A673 (cell line): ENCODE data around the gene MICAL3. TPM values are rescaled to one million over a fixed set of nuclear protein-coding genes. Genes with fewer than 3 reads are reported as not detected.

ENCODE experiments used
- BruUV-seq: library from RNA; stranded (reverse); fragments of 400-500 nt; replicated peaks from 2 replicates; lab custom pipeline; 2021; lab: Mats Ljungman, UMichigan
- CTCF ChIA-PET: fragments of 300-600 bp; sonication (Branson Sonifier 250); formaldehyde crosslinking; loops from one replicate; lab custom pipeline; 2022; ENCODE audit warnings: antibody characterized with exemption; lab: Charles Lee
- POLR2A ChIA-PET: fragments of 300-600 bp; sonication (Branson Sonifier 250); formaldehyde crosslinking; loops from one replicate; lab custom pipeline; 2022; ENCODE audit warnings: antibody characterized with exemption; ENCODE audit not compliant: low non-redundant PET; lab: Charles Lee
- DNase-seq: peaks from one replicate; pipeline ENCODE4 v3.0.0-alpha.2; 2015; ENCODE audit warnings: low spot score
- H3K27ac ChIP-seq: fragments of 200-600 bp; sonication (generic); 2 replicates; pipeline ENCODE4 v1.5.1; 2016; ENCODE audit warnings: mixed run types, low read depth, mild to moderate bottlenecking, mixed read lengths, antibody characterized with exemption, low read length; ENCODE audit not compliant: poor library complexity, severe bottlenecking
- H3K27me3 ChIP-seq: fragments of 200-600 bp; sonication (generic); replicated peaks from 2 replicates; pipeline ENCODE4 v1.6.1; 2017; ENCODE audit warnings: mixed run types, low read depth, mild to moderate bottlenecking, mixed read lengths, antibody characterized with exemption, low read length; ENCODE audit not compliant: insufficient read depth, poor library complexity
- H3K36me3 ChIP-seq: fragments of 200-600 bp; sonication (generic); 2 replicates; pipeline ENCODE4 v1.6.1; 2016; ENCODE audit warnings: mixed run types, mild to moderate bottlenecking, mixed read lengths, antibody characterized with exemption, low read length; ENCODE audit not compliant: insufficient read depth, poor library complexity, severe bottlenecking
- H3K4me1 ChIP-seq: fragments of 200-600 bp; sonication (generic); 2 replicates; pipeline ENCODE4 v1.6.1; 2017; ENCODE audit warnings: mixed run types, mild to moderate bottlenecking, mixed read lengths, antibody characterized with exemption, low read length; ENCODE audit not compliant: insufficient read depth, poor library complexity, severe bottlenecking
- H3K4me3 ChIP-seq: fragments of 200-600 bp; sonication (generic); 2 replicates; pipeline ENCODE4 v1.5.1; 2016; ENCODE audit warnings: low read depth, mixed run types, mild to moderate bottlenecking, mixed read lengths, low read length; ENCODE audit not compliant: poor library complexity, severe bottlenecking
- H3K9me3 ChIP-seq: fragments of 200-600 bp; sonication (generic); 2 replicates; pipeline ENCODE4 v1.6.1; 2016; ENCODE audit warnings: mixed run types, low read depth, mild to moderate bottlenecking, mixed read lengths, antibody characterized with exemption, low read length; ENCODE audit not compliant: poor library complexity, severe bottlenecking
- EZH2 ChIP-seq: fragments of 200-600 bp; sonication (generic); IDR thresholded peaks from 2 replicates; pipeline ENCODE4 v1.6.1; 2017; ENCODE audit warnings: borderline replicate concordance, low read depth, mild to moderate bottlenecking, mixed read lengths, antibody characterized with exemption, low read length; ENCODE audit not compliant: poor library complexity, severe bottlenecking
- intact Hi-C: fragments of 100-400 bp; cut with micrococcal nuclease; formaldehyde crosslinking; loops from one replicate; pipeline ENCODE4 v1.10.0; 2022; ENCODE audit not compliant: unreplicated experiment
- total RNA-seq: library from RNA; stranded (reverse); gene quantifications from 2 replicates; pipeline ENCODE4 v1.2.3, GENCODE V29; 2021
- TF ChIP-seq, protein P1 (sequence below): fragments of 300-800, 200-600 bp; sonication (generic); conservative IDR thresholded peaks from 2 replicates; pipeline ENCODE4 v1.5.1; 2017; ENCODE audit warnings: low read depth, mild to moderate bottlenecking, antibody characterized with exemption, low read length, moderate library complexity, mixed read lengths

Gene MICAL3
- total RNA-seq, 1 experiment from 2014 or later: 63.6 TPM

DNA sequence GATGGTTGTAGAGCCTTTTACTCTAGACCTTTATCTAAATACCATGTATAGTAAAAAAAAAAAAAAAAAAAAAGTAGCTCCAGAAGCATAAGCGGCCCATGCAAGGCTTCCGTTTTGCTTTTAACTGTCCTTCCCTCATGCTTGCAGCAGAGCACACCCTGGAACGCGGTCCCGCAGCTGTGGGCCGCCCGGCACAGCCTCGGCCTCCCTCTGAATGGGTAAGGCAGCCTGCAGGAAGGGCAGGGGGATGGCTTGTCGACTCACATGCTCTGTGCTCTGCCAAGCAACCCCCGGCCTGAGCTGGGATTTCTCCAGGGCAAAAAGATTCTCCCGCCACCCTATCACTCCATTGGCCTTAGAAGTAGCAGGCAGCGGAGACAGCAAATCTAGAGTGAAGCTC lies 148.7 kb downstream of the MICAL3 start:
- POLR2A ChIA-PET: no interaction called here
- peaks cover 6% of the 10 kb centered on the region for H3K36me3 ChIP-seq
- BruUV-seq: no TSS peak

DNA sequence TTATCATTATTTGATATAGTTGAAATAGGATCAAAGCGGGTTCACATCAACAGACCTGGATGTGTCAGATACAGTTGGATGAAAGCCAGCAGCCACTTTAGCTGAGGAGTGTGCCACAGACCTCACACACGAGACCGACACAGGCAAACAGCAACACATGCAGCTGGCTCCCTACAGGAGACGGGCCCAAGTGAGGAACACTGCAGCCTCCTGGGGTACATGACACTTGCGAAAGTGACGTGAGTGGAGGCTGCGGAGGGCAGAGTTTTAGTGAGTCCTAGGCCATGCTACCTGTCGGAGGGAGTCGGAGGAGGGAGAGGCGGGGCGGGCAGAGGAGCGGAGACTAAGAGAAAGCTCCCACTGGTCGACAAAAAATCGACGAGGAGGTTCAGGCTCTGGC lies 149.2 kb downstream of the MICAL3 start:
- Histone ChIP-seq H3K4me1 (no peaks in the 10 kb centered on the region), H3K9me3 (no peaks in the 10 kb centered on the region), H3K27me3 (no peaks in the 10 kb centered on the region), H3K4me3 (no peak overlapping the region), H3K36me3 (peaks cover 8% of the 10 kb centered on the region), H3K27ac (no peak overlapping the region)
- ChIA-PET POLR2A (no interaction called here), CTCF (no interaction called here)
- BruUV-seq: no TSS peak
- no peak for TF ChIP-seq EZH2
- DNase-seq: no peak
- intact Hi-C loops: no loop called here

More for the DNA sequence above, 148.7 kb downstream of the MICAL3 start:
- CTCF ChIA-PET: no interaction called here
- Histone ChIP-seq H3K27ac (no peak overlapping the region), H3K4me1 (no peaks in the 10 kb centered on the region), H3K27me3 (no peaks in the 10 kb centered on the region), H3K4me3 (no peak overlapping the region), H3K9me3 (no peaks in the 10 kb centered on the region)
- no peak for TF ChIP-seq EZH2
- TF ChIP-seq, protein P1, sequence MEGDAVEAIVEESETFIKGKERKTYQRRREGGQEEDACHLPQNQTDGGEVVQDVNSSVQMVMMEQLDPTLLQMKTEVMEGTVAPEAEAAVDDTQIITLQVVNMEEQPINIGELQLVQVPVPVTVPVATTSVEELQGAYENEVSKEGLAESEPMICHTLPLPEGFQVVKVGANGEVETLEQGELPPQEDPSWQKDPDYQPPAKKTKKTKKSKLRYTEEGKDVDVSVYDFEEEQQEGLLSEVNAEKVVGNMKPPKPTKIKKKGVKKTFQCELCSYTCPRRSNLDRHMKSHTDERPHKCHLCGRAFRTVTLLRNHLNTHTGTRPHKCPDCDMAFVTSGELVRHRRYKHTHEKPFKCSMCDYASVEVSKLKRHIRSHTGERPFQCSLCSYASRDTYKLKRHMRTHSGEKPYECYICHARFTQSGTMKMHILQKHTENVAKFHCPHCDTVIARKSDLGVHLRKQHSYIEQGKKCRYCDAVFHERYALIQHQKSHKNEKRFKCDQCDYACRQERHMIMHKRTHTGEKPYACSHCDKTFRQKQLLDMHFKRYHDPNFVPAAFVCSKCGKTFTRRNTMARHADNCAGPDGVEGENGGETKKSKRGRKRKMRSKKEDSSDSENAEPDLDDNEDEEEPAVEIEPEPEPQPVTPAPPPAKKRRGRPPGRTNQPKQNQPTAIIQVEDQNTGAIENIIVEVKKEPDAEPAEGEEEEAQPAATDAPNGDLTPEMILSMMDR: no peak
- intact Hi-C loops: no loop called here
- no peak for DNase-seq

DNA sequence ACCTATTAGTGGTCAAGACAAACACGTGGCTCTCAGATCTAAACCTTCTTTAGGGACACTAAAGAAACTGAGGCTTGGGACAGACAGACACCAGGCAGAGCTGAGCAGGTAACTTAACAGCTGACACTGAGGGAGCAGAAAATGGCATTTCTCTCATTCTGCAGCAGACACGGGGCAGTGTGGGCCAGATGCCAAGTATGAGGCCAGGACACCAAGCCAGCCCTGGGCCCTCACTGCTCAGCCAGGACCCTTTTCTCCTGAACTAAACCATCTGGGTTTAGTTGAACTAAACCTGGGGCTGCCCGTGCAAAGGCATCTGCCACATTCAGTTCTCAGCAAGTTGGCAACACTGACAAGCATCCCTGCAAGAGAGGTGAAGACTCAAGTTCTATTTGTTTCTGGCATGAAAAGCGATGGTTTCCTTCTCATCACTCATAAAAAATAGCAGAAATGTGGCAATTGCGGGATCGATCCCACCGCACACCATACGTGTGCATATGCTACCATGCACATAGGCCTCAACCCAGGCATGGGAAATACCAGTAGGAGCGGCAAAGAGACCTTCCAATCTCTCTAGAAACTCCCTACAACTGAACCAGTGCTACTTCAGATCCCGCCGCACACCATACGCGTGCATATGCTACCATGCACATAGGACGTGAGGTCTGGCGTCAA lies 150.0 kb downstream of the MICAL3 start:
- intact Hi-C loops: no loop called here
- Histone ChIP-seq H3K4me1 (no peaks in the 10 kb centered on the region), H3K36me3 (peaks cover 8% of the 10 kb centered on the region), H3K27me3 (no peaks in the 10 kb centered on the region), H3K9me3 (no peaks in the 10 kb centered on the region), H3K4me3 (no peak overlapping the region), H3K27ac (no peak overlapping the region)
- BruUV-seq: no TSS peak
- CTCF ChIA-PET: no interaction called here
- DNase-seq: no peak
- TF ChIP-seq, protein P1: no peak
- TF ChIP-seq EZH2: no peak
- POLR2A ChIA-PET: no interaction called here

DNA sequence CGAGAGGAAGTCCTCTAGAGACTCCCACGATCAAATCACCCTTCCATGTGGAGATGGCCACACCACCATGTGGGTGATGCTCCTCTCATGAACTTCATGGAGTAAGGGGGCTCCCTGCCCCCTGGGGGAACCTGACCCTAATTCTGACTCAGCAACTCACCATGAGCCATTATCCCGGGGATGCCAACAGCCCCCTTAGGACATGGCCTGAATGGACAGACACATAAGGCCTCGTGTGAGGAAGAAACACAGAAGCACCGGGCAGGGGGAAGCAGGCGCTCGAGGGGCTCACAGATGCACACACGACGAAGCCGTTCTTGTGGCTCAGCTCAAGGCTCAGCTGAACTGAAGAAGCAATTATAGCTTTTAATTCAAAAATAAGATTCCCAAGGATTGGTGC lies 150.6 kb downstream of the MICAL3 start:
- DNase-seq: no peak
- intact Hi-C loops: no loop called here
- Histone ChIP-seq H3K4me3 (no peak overlapping the region), H3K27me3 (no peaks in the 10 kb centered on the region), H3K9me3 (no peaks in the 10 kb centered on the region), H3K4me1 (no peaks in the 10 kb centered on the region), H3K36me3 (peaks cover 8% of the 10 kb centered on the region), H3K27ac (no peak overlapping the region)
- ChIA-PET POLR2A (no interaction called here), CTCF (no interaction called here)
- BruUV-seq: no TSS peak
- TF ChIP-seq EZH2: no peak
- TF ChIP-seq, protein P1: no peak
